WTC11 (cell line): ENCODE results near the gene BHLHE23. TPM values are rescaled to one million over a fixed set of nuclear protein-coding genes. Genes with fewer than 3 reads are reported as not detected.
A peak's percentile ranks its signal among the peaks of the same experiment; 100 is the strongest.

Experiments
- ATAC-seq: fragments of 200-7000 bp; cut with Tn5 transposase; 2 replicates; pipeline ENCODE4 v1.10.0; 2021; ENCODE audit warnings: mild to moderate bottlenecking, moderate library complexity
- CTCF ChIA-PET: fragments of 300-600 bp; sonication (Branson Sonifier 250); formaldehyde crosslinking; loops from one replicate; lab custom pipeline; 2021; ENCODE audit warnings: antibody characterized with exemption; lab: Charles Lee
- POLR2A ChIA-PET: fragments of 350-600 bp; sonication (Branson Sonifier 250); formaldehyde crosslinking; loops from one replicate; lab custom pipeline; 2021; ENCODE audit warnings: antibody characterized with exemption; lab: Charles Lee
- DNase-seq: peaks from one replicate; pipeline ENCODE4 v3.0.0; 2021; ENCODE audit warnings: low spot score
- H3K27ac Mint-ChIP-seq: 2 replicates; pipeline ENCODE4 v1.8.0; 2021; ENCODE audit warnings: mixed read lengths
- H3K27me3 Mint-ChIP-seq: 2 replicates; pipeline ENCODE4 v1.8.0; 2021; ENCODE audit warnings: low read depth, mild to moderate bottlenecking, moderate library complexity, mixed read lengths
- H3K36me3 Mint-ChIP-seq: 2 replicates; pipeline ENCODE4 v1.8.0; 2021; ENCODE audit warnings: mixed read lengths
- H3K4me1 Mint-ChIP-seq: 2 replicates; pipeline ENCODE4 v1.8.0; 2022; ENCODE audit warnings: mixed read lengths
- H3K4me3 Mint-ChIP-seq: 2 replicates; pipeline ENCODE4 v1.8.0; 2021; ENCODE audit warnings: mild to moderate bottlenecking, moderate library complexity, mixed read lengths
- H3K9me3 Mint-ChIP-seq: 2 replicates; pipeline ENCODE4 v1.8.0; 2021; ENCODE audit warnings: mixed read lengths
- ATF1 ChIP-seq: sonication (generic); formaldehyde crosslinking; IDR thresholded peaks from 2 replicates; pipeline ENCODE4 v1.8.1; 2023; ENCODE audit warnings: mild to moderate bottlenecking, moderate library complexity, missing genetic modification reagents
- CBFB ChIP-seq: sonication (generic); formaldehyde crosslinking; IDR thresholded peaks from 2 replicates; pipeline ENCODE4 v1.8.1; 2022; ENCODE audit warnings: mild to moderate bottlenecking, low read depth, missing genetic modification reagents
- CREB1 ChIP-seq: sonication (generic); formaldehyde crosslinking; IDR thresholded peaks from 2 replicates; pipeline ENCODE4 v1.8.0; 2023; ENCODE audit warnings: mild to moderate bottlenecking, missing genetic modification reagents
- GTF2I ChIP-seq: fragments of 250-450 bp; sonication (Bioruptor Pico); conservative IDR thresholded peaks from 2 replicates; pipeline ENCODE4 v1.4.0; 2021; ENCODE audit warnings: mild to moderate bottlenecking
- IRF2 ChIP-seq: sonication (generic); formaldehyde crosslinking; IDR thresholded peaks from 2 replicates; pipeline ENCODE4 v1.8.0; 2022; ENCODE audit warnings: low read depth, missing genetic modification reagents, borderline replicate concordance
- JUN ChIP-seq: sonication (generic); formaldehyde crosslinking; IDR thresholded peaks from 2 replicates; pipeline ENCODE4 v1.8.0; 2023; ENCODE audit warnings: mild to moderate bottlenecking, missing genetic modification reagents
- MXD4 ChIP-seq: fragments of 250-450 bp; sonication (Bioruptor Pico); IDR thresholded peaks from 2 replicates; pipeline ENCODE4 v1.8.0; 2021; ENCODE audit warnings: mild to moderate bottlenecking, moderate library complexity, borderline replicate concordance
- PRRX2 ChIP-seq: fragments of 250-450 bp; sonication (Bioruptor Pico); IDR thresholded peaks from 2 replicates; pipeline ENCODE4 v1.8.0; 2021; ENCODE audit warnings: mild to moderate bottlenecking
- RELA ChIP-seq: sonication (generic); formaldehyde crosslinking; IDR thresholded peaks from 2 replicates; pipeline ENCODE4 v1.8.1; 2022; ENCODE audit warnings: missing genetic modification reagents, mild to moderate bottlenecking, borderline replicate concordance
- TCF7 ChIP-seq: sonication (generic); formaldehyde crosslinking; IDR thresholded peaks from 2 replicates; pipeline ENCODE4 v1.8.0; 2022; ENCODE audit warnings: mild to moderate bottlenecking, low read depth, missing genetic modification reagents, moderate library complexity
- TP53 ChIP-seq: sonication (generic); formaldehyde crosslinking; IDR thresholded peaks from 2 replicates; pipeline ENCODE4 v1.8.1; 2023; ENCODE audit warnings: mild to moderate bottlenecking, missing genetic modification reagents
- ZNF263 ChIP-seq: sonication (generic); formaldehyde crosslinking; IDR thresholded peaks from 2 replicates; pipeline ENCODE4 v1.8.1; 2022; ENCODE audit warnings: low read depth, mild to moderate bottlenecking, moderate library complexity, missing genetic modification reagents
- ZNF416 ChIP-seq: fragments of 250-450 bp; sonication (Bioruptor Pico); IDR thresholded peaks from 2 replicates; pipeline ENCODE4 v1.9.0; 2021; ENCODE audit warnings: mild to moderate bottlenecking, inconsistent platforms
- ZNF671 ChIP-seq: fragments of 250-450 bp; sonication (Bioruptor Pico); IDR thresholded peaks from 2 replicates; pipeline ENCODE4 v1.8.0; 2021; ENCODE audit warnings: mild to moderate bottlenecking
- total RNA-seq: library from RNA; stranded (reverse); gene quantifications from 3 replicates; pipeline ENCODE4 v1.2.3, GENCODE V29; 2021
- TF ChIP-seq, protein P1 (sequence below): sonication (generic); formaldehyde crosslinking; IDR thresholded peaks from 2 replicates; pipeline ENCODE4 v1.8.1; 2022; ENCODE audit warnings: mild to moderate bottlenecking, moderate library complexity, missing genetic modification reagents
- TF ChIP-seq, protein P2 (sequence below): sonication (generic); formaldehyde crosslinking; IDR thresholded peaks from 2 replicates; pipeline ENCODE4 v1.8.1; 2023; ENCODE audit warnings: mild to moderate bottlenecking, missing genetic modification reagents, moderate library complexity
- TF ChIP-seq, protein P3 (sequence below): sonication (generic); formaldehyde crosslinking; IDR thresholded peaks from 2 replicates; pipeline ENCODE4 v1.8.1; 2022; ENCODE audit warnings: missing genetic modification reagents, borderline replicate concordance
- TF ChIP-seq, protein P4 (sequence below): fragments of 250-450 bp; sonication (Bioruptor Pico); IDR thresholded peaks from 2 replicates; pipeline ENCODE4 v1.9.0; 2021; ENCODE audit warnings: mild to moderate bottlenecking
- TF ChIP-seq, protein P5 (sequence below): sonication (generic); formaldehyde crosslinking; IDR thresholded peaks from 2 replicates; pipeline ENCODE4 v1.8.1; 2023; ENCODE audit warnings: mild to moderate bottlenecking, missing genetic modification reagents
- TF ChIP-seq, protein P6 (sequence below): sonication (generic); formaldehyde crosslinking; IDR thresholded peaks from 2 replicates; pipeline ENCODE4 v1.8.0; 2022; ENCODE audit warnings: mild to moderate bottlenecking, missing genetic modification reagents
- TF ChIP-seq, protein P7 (sequence below): sonication (generic); formaldehyde crosslinking; conservative IDR thresholded peaks from 2 replicates; pipeline ENCODE4 v1.8.1; 2022; ENCODE audit warnings: mild to moderate bottlenecking, missing genetic modification reagents

Gene BHLHE23
- total RNA-seq, 1 experiment from 2014 or later = 1.3 TPM

DNA sequence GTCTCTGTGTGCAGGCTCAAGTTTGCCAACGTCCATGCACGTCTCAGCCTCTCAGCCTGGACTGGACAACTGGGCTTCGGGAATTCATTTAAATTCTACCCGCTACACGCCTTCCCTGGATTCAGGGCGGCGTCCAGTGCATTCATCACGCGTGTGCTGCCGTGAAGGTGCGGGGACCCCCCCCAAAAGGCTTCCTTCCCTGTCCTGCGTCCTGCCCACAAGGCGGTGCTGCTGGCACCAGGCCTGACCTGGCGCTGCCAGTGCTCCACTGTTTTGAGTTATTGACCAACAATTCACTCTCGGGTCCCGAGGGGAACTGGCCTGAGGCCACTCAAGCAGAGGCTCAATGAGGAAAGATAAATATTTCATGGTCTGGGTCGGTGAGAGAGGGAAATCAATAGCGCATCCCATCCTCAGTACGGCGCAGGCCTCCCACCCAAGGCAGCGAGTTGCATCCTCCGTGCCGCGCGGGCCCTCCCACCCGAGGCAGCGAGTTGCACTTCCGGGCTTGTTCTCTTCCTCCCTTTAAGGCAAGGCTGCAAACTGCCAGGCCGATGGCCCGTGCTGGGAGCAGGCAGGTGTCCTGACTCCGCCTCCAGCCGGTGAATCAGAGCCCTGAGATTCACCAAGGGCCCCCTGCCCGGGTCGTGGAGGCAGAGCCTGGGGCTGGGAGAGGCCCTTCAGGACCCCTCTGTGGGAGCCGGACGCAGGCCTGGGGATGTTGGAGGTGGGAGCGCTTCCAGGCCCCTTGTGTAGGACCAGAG lies 22.8 kb upstream of the BHLHE23 start:
- H3K4me3 Mint-ChIP-seq = peak overlapping the region; percentile 29; the same call in 1 of the 2 replicates
- POLR2A ChIA-PET = no interaction called here
- TF ChIP-seq, protein P1, sequence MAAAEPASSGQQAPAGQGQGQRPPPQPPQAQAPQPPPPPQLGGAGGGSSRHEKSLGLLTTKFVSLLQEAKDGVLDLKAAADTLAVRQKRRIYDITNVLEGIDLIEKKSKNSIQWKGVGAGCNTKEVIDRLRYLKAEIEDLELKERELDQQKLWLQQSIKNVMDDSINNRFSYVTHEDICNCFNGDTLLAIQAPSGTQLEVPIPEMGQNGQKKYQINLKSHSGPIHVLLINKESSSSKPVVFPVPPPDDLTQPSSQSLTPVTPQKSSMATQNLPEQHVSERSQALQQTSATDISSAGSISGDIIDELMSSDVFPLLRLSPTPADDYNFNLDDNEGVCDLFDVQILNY (CRISPR knock-in tag) = 0 out of 2 replicates have a peak, but pooled peaks have one; percentile 19
- TF ChIP-seq JUN (CRISPR knock-in tag) = no peak
- H3K27ac Mint-ChIP-seq = peak overlapping the region; percentile 53
- ATAC-seq (peak; percentile 26), DNase-seq (no peak)
- peaks cover 44% of the 10 kb centered on the region for H3K4me1 Mint-ChIP-seq
- peaks cover 6% of the 10 kb centered on the region for H3K27me3 Mint-ChIP-seq
- H3K36me3 Mint-ChIP-seq = no peaks in the 10 kb centered on the region
- H3K9me3 Mint-ChIP-seq = no peaks in the 10 kb centered on the region
- CTCF ChIA-PET = no interaction called here

DNA sequence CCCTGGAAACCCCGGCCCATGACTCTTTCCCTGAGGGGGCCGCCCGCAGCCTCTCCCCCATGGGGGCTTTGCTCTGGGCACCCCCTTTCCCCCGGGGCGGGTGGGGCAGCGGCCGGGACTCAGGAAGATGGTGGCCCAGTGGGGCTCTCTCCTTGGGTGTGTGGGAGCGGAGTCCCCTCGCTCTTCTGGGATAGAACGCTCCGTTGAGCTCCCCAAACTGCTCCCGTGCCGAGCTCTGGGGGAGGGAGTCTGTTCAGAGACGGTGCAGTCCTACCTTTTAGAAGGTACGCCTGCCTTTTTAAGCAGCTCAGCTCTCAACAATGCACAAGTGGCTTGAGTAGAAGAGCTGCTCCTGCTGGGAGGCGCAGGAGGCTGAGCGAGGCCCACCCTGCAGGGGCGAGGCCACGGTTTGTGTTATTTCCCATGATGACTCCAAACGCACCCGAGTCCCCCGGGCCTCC lies 21.7 kb upstream of the BHLHE23 start:
- Mint-ChIP-seq H3K4me3 (peak overlapping the region; percentile 48), H3K4me1 (peaks cover 35% of the 10 kb centered on the region)
- CTCF ChIA-PET = interaction anchor here (0.6 to 1.8 kb wide), 9 partner anchors 14 to 195 kb away, joined by 3 to 16 read pairs (median 4); no protein-coding TSS in a partner anchor

DNA sequence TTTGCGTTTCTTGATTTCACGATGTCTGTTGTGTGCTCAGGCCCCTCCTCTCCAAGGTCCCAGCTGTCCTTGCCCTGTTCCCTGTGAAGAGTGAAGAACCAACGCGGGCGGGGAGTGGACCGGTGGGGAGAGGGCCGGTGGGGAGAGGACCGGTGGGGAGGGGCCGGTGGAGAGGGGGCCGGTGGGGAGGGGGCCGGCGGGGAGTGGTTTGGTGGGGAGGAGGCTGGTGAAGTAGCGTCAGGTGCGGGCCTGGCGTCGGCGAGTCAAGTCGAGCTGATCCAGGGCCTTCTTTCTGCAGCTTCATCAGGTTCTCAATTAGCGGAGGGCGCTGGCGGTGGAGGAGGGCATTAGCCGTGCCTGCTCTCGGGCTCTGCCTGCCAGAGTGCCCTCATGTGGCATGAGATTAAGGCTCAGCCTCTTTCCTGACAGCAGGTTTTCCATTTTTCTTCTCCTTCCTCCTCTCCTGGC lies 21.2 kb upstream of the BHLHE23 start:
- ChIA-PET POLR2A (interaction anchor here (1.0 kb wide), 2 partner anchors 8 to 19 kb away, joined by 3 read pairs; no protein-coding TSS in a partner anchor), CTCF (interaction anchor here (0.6 to 1.8 kb wide), 7 partner anchors 19 to 147 kb away, joined by 3 to 16 read pairs (median 4); no protein-coding TSS in a partner anchor)
- Mint-ChIP-seq H3K27ac (no peak overlapping the region; the same call in 1 of the 2 replicates), H3K9me3 (no peaks in the 10 kb centered on the region), H3K4me3 (peak overlapping the region; percentile 57), H3K4me1 (peaks cover 30% of the 10 kb centered on the region), H3K36me3 (no peaks in the 10 kb centered on the region), H3K27me3 (peaks cover 6% of the 10 kb centered on the region)
- ATAC-seq (peak; percentile 40), DNase-seq (peak; percentile 40)
- TF ChIP-seq, protein P2, sequence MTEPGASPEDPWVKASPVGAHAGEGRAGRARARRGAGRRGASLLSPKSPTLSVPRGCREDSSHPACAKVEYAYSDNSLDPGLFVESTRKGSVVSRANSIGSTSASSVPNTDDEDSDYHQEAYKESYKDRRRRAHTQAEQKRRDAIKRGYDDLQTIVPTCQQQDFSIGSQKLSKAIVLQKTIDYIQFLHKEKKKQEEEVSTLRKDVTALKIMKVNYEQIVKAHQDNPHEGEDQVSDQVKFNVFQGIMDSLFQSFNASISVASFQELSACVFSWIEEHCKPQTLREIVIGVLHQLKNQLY (CRISPR knock-in tag) = no peak
- no peak for TF ChIP-seq CBFB (CRISPR knock-in tag)
- TF ChIP-seq ZNF263 = no peak
- TF ChIP-seq ATF1 (CRISPR knock-in tag) = no peak
- TF ChIP-seq TP53 (CRISPR knock-in tag) = no peak
- no peak for TF ChIP-seq MXD4 (CRISPR knock-in tag)
- no peak for TF ChIP-seq TCF7 (CRISPR knock-in tag)
- no peak for TF ChIP-seq ZNF416 (CRISPR knock-in tag)
- TF ChIP-seq PRRX2 (CRISPR knock-in tag) = no peak
- TF ChIP-seq GTF2I = no peak
- TF ChIP-seq, protein P3, sequence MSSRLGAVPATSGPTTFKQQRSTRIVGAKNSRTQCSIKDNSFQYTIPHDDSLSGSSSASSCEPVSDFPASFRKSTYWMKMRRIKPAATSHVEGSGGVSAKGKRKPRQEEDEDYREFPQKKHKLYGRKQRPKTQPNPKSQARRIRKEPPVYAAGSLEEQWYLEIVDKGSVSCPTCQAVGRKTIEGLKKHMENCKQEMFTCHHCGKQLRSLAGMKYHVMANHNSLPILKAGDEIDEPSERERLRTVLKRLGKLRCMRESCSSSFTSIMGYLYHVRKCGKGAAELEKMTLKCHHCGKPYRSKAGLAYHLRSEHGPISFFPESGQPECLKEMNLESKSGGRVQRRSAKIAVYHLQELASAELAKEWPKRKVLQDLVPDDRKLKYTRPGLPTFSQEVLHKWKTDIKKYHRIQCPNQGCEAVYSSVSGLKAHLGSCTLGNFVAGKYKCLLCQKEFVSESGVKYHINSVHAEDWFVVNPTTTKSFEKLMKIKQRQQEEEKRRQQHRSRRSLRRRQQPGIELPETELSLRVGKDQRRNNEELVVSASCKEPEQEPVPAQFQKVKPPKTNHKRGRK = no peak
- TF ChIP-seq, protein P4, sequence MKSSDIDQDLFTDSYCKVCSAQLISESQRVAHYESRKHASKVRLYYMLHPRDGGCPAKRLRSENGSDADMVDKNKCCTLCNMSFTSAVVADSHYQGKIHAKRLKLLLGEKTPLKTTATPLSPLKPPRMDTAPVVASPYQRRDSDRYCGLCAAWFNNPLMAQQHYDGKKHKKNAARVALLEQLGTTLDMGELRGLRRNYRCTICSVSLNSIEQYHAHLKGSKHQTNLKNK (CRISPR knock-in tag) = no peak

More for the DNA sequence above, 21.7 kb upstream of the BHLHE23 start:
- POLR2A ChIA-PET = interaction anchor here (1.0 kb wide), 1 partner anchor 20 kb away, joined by 3 read pairs; no protein-coding TSS in a partner anchor
- Mint-ChIP-seq H3K36me3 (no peaks in the 10 kb centered on the region), H3K27ac (no peak overlapping the region), H3K9me3 (no peaks in the 10 kb centered on the region), H3K27me3 (peaks cover 6% of the 10 kb centered on the region)
- DNase-seq (peak; percentile 11), ATAC-seq (no peak)
- TF ChIP-seq, protein P5, sequence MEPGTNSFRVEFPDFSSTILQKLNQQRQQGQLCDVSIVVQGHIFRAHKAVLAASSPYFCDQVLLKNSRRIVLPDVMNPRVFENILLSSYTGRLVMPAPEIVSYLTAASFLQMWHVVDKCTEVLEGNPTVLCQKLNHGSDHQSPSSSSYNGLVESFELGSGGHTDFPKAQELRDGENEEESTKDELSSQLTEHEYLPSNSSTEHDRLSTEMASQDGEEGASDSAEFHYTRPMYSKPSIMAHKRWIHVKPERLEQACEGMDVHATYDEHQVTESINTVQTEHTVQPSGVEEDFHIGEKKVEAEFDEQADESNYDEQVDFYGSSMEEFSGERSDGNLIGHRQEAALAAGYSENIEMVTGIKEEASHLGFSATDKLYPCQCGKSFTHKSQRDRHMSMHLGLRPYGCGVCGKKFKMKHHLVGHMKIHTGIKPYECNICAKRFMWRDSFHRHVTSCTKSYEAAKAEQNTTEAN (CRISPR knock-in tag) = no peak
- no peak for TF ChIP-seq ZNF671 (CRISPR knock-in tag)
- no peak for TF ChIP-seq CREB1 (CRISPR knock-in tag)
- no peak for TF ChIP-seq RELA (CRISPR knock-in tag)
- TF ChIP-seq, protein P6, sequence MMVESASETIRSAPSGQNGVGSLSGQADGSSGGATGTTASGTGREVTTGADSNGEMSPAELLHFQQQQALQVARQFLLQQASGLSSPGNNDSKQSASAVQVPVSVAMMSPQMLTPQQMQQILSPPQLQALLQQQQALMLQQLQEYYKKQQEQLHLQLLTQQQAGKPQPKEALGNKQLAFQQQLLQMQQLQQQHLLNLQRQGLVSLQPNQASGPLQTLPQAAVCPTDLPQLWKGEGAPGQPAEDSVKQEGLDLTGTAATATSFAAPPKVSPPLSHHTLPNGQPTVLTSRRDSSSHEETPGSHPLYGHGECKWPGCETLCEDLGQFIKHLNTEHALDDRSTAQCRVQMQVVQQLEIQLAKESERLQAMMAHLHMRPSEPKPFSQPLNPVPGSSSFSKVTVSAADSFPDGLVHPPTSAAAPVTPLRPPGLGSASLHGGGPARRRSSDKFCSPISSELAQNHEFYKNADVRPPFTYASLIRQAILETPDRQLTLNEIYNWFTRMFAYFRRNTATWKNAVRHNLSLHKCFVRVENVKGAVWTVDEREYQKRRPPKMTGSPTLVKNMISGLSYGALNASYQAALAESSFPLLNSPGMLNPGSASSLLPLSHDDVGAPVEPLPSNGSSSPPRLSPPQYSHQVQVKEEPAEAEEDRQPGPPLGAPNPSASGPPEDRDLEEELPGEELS (CRISPR knock-in tag) = no peak
- no peak for TF ChIP-seq IRF2
- TF ChIP-seq, protein P7, sequence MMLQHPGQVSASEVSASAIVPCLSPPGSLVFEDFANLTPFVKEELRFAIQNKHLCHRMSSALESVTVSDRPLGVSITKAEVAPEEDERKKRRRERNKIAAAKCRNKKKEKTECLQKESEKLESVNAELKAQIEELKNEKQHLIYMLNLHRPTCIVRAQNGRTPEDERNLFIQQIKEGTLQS (CRISPR knock-in tag) = no peak
